Measurements from ENCODE around the gene CARM1. TPM values are rescaled to one million over a fixed set of nuclear protein-coding genes. Genes with fewer than 3 reads are reported as not detected.
"Not testable (repeated sequence)": the region's sequence is repeated elsewhere in the genome, so short reads cannot be mapped to it uniquely, and the experiment has no call there.

CARM1 gene
- total and polyA plus RNA-seq, 7 donors = 59.1 to 110 (median 94.7) TPM

GRCh38 chr19:10928563-10929401, 57.4 kb downstream of the CARM1 start, which contains the start of the genes TIMM29 and YIPF2:
Gene TIMM29 (plus strand): TSS chr19:10928811. CDS start chr19:10928823, 12 bp downstream.
Gene YIPF2 (minus strand): TSS chr19:10928639. CDS start chr19:10928410, 229 bp downstream.
- Histone ChIP-seq H3K27ac (peak within 1 kb of the TSS; percentile 84), H3K4me1 (peaks cover 26% of the 10 kb centered on the region), H3K9me3 (no peaks in the 10 kb centered on the region), H3K36me3 (ENCODE audit: insufficient read depth in 1 of 2, low read depth in 1 of 2) (peaks cover 2 to 39% of the 10 kb centered on the region in 2 donors), H3K4me3 (peak within 1 kb of the TSS; percentile 99), H3K27me3 (ENCODE audit: insufficient read depth in 3 of 3, low read length in 2 of 3) (no peaks in the 10 kb centered on the region)
- peak; percentile 91 to 94 (median 92) for ATAC-seq
- intact Hi-C loops (cut with DNase I) = loop anchor here in 1 of 2 donors (5.0 kb wide), 1 partner anchor 51 kb away; no protein-coding TSS in a partner anchor
- WGBS, 3 donors = 1% methylated on average over 54 to 96 of the region's 96 CpGs
- TF ChIP-seq CTCF (IDR thresholded peaks at IDR 0.05) = no peak
- peak; percentile 97 to 98 for DNase-seq

DNA sequence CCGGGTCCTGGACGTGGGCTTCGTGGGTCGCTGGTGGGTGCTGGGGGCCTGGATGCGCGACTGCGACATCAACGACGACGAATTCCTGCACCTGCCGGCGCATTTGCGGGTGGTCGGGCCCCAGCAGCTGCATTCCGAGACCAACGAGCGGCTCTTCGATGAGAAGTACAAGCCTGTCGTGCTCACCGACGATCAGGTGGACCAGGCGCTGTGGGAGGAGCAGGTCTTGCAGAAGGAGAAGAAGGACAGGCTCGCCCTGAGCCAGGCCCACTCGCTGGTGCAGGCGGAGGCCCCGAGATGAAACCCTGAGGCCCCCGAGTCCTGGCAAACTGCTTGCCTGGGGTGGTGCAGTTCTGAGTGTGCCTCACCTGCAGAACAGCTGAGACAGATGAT, 58.0 kb downstream of the CARM1 start:
- intact Hi-C loops (cut with DNase I) = loop anchor here in 1 of 2 donors (5.0 kb wide), 1 partner anchor 52 kb away; no protein-coding TSS in a partner anchor
- 6 to 9% (median 8%) methylated on average over 27 of the region's 27 CpGs for WGBS, 3 donors
- peaks cover 0 to 34% of the 10 kb centered on the region in 2 donors for H3K36me3 ChIP-seq (ENCODE audit: insufficient read depth in 1 of 2, low read depth in 1 of 2)
- H3K27ac ChIP-seq = peak overlapping the region; percentile 84
- no peak for TF ChIP-seq CTCF (IDR thresholded peaks at IDR 0.05)
- no peaks in the 10 kb centered on the region for H3K9me3 ChIP-seq
- ATAC-seq (no peak), DNase-seq (no peak)
- H3K4me1 ChIP-seq = peaks cover 26% of the 10 kb centered on the region
- H3K27me3 ChIP-seq (ENCODE audit: insufficient read depth in 3 of 3, low read length in 2 of 3) = no peaks in the 10 kb centered on the region
- peak overlapping the region; percentile 99 for H3K4me3 ChIP-seq

DNA sequence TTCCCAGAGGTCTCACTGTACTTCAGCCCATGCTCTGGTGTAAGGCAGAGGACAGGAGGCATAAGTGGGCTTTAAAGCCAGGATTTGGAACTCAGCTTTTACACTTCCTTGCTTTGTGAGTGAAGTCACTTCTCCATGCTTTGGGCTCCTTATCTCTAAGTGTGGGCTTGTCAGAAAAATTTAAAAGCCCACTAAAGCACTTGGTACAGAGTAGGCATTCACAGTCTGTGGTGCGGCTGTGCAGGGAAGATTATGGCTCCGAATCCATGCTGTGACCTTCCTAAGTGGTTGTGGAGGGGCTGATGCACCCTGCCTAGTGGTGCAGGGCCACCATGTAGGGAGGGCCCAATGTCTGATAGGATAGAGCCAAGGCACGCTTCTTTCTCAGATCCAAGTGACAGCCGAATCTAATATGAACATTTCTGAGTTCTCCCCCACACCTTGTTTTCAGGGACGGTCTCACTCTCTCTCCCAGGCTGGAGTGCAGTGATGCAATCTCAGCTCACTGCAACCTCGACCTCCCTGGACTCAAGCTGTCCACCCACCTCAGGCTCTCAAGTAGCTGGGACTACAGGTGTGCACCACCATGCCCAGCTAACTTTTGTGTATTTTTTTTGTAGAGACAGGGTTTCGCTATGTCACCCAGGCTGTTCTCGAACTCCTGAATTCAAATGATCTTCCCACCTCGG, 64.2 kb downstream of the CARM1 start:
- ATAC-seq (no peak), DNase-seq (no peak)
- intact Hi-C loops (cut with DNase I) = loop anchor here (5.0 to 10.0 kb wide), 3 partner anchors 102 to 199 kb away; no protein-coding TSS in a partner anchor
- Histone ChIP-seq H3K27me3 (ENCODE audit: insufficient read depth in 3 of 3, low read length in 2 of 3) (no peaks in the 10 kb centered on the region), H3K27ac (no peak overlapping the region), H3K36me3 (ENCODE audit: insufficient read depth in 1 of 2, low read depth in 1 of 2) (peaks cover 0 to 24% of the 10 kb centered on the region in 2 donors), H3K4me3 (no peak overlapping the region), H3K4me1 (peaks cover 5% of the 10 kb centered on the region), H3K9me3 (no peaks in the 10 kb centered on the region)
- whole genome bisulfite sequencing, 3 donors = 85 to 92% (median 89%) methylated on average over 9 of the region's 9 CpGs
- TF ChIP-seq CTCF (IDR thresholded peaks at IDR 0.05) = no peak

- no peaks in the 10 kb centered on the region for H3K27me3 ChIP-seq (ENCODE audit: insufficient read depth in 3 of 3, low read length in 2 of 3)
- no peak overlapping the region for H3K27ac ChIP-seq
- 2 to 5% (median 4%) methylated on average over 11 of the region's 11 CpGs for WGBS, 3 donors
- no peaks in the 10 kb centered on the region for H3K9me3 ChIP-seq
- no peak overlapping the region for H3K4me3 ChIP-seq
- intact Hi-C loops (cut with DNase I) = loop anchor here (5.0 to 10.0 kb wide), 3 partner anchors 101 to 198 kb away; no protein-coding TSS in a partner anchor
- TF ChIP-seq CTCF (IDR thresholded peaks at IDR 0.05) = peak; percentile 62
- H3K36me3 ChIP-seq (ENCODE audit: insufficient read depth in 1 of 2, low read depth in 1 of 2) = peaks cover 0 to 16% of the 10 kb centered on the region in 2 donors
- H3K4me1 ChIP-seq = peaks cover 4% of the 10 kb centered on the region
- DNase-seq = no peak
- ATAC-seq = peak; percentile 78 to 88 (median 84)
Measured at GRCh38 chr19:10936661-10937084, 65.3 kb downstream of the CARM1 start.

- H3K27me3 ChIP-seq (ENCODE audit: insufficient read depth in 3 of 3, low read length in 2 of 3); H3K36me3 ChIP-seq (ENCODE audit: insufficient read depth in 1 of 2, low read depth in 1 of 2); ATAC-seq; H3K9me3 ChIP-seq; DNase-seq; H3K27ac ChIP-seq; H3K4me3 ChIP-seq; H3K4me1 ChIP-seq: not testable (repeated sequence)
- intact Hi-C loops (cut with DNase I) = loop anchor here in 1 of 2 donors (10.0 kb wide), 1 partner anchor 73 kb away; no protein-coding TSS in a partner anchor
- WGBS, 3 donors = 79 to 83% (median 82%) methylated on average over 12 to 14 of the region's 14 CpGs
Measured at GRCh38 chr19:10941649-10942048, 70.3 kb downstream of the CARM1 start.

- DNase-seq; H3K4me3 ChIP-seq; H3K4me1 ChIP-seq; H3K27ac ChIP-seq; H3K27me3 ChIP-seq (ENCODE audit: insufficient read depth in 3 of 3, low read length in 2 of 3); H3K36me3 ChIP-seq (ENCODE audit: insufficient read depth in 1 of 2, low read depth in 1 of 2); H3K9me3 ChIP-seq; ATAC-seq: not testable (repeated sequence)
- intact Hi-C loops (cut with DNase I) = loop anchor here in 1 of 2 donors (10.0 kb wide), 1 partner anchor 71 kb away; no protein-coding TSS in a partner anchor
- WGBS, 3 donors = 85 to 96% (median 88%) methylated on average over 4 of the region's 4 CpGs
Measured at GRCh38 chr19:10943412-10943811, 72.1 kb downstream of the CARM1 start.
